Measurements from ENCODE around the gene IGFBPL1.

The IGFBPL1 gene

GRCh38 chr9:38395653-38396370, 28.4 kb downstream of the IGFBPL1 start:
- Histone ChIP-seq H3K27me3 (replicated peaks; ENCODE audit: insufficient read depth, low read length) (no peaks in the 10 kb centered on the region), H4K20me1 (ENCODE audit: insufficient read depth, low read length) (no peaks in the 10 kb centered on the region), H3F3A (ENCODE audit: insufficient read depth, low read length) (no peaks in the 10 kb centered on the region), H3K79me2 (ENCODE audit: low read length) (peaks cover 35% of the 10 kb centered on the region), H3K9me2 (replicated peaks; ENCODE audit: insufficient read depth, low read length) (no peaks in the 10 kb centered on the region), H3K4me3 (ENCODE audit: low read length) (no peak overlapping the region), H3K9me3 (replicated peaks; ENCODE audit: insufficient read depth, low read length) (no peaks in the 10 kb centered on the region), H3K4me2 (ENCODE audit: low read depth, low read length) (no peak overlapping the region), H3K27ac (ENCODE audit: low read length) (no peak overlapping the region), H3K9ac (ENCODE audit: low read length) (no peak overlapping the region), H2AFZ (ENCODE audit: low read length) (no peak overlapping the region), H3K36me3 (replicated peaks; ENCODE audit: insufficient read depth, low read length) (no peaks in the 10 kb centered on the region), H3K4me1 (ENCODE audit: low read length) (0 out of 2 replicates have a peak, but pooled peaks cover 3% of the 10 kb centered on the region)
- DNase-seq, result no peak
- TF ChIP-seq EZH2phosphoT487 (IDR thresholded peaks at IDR 0.05; ENCODE audit: low read length), result no peak
- TF ChIP-seq, protein P1, sequence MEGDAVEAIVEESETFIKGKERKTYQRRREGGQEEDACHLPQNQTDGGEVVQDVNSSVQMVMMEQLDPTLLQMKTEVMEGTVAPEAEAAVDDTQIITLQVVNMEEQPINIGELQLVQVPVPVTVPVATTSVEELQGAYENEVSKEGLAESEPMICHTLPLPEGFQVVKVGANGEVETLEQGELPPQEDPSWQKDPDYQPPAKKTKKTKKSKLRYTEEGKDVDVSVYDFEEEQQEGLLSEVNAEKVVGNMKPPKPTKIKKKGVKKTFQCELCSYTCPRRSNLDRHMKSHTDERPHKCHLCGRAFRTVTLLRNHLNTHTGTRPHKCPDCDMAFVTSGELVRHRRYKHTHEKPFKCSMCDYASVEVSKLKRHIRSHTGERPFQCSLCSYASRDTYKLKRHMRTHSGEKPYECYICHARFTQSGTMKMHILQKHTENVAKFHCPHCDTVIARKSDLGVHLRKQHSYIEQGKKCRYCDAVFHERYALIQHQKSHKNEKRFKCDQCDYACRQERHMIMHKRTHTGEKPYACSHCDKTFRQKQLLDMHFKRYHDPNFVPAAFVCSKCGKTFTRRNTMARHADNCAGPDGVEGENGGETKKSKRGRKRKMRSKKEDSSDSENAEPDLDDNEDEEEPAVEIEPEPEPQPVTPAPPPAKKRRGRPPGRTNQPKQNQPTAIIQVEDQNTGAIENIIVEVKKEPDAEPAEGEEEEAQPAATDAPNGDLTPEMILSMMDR (IDR thresholded peaks at IDR 0.05; ENCODE audit: low read length), result no peak
- no peak for TF ChIP-seq EZH2 (optimal IDR thresholded peaks at IDR 0.05; ENCODE audit: low read depth, low read length)

GRCh38 chr9:38394416-38394815, 29.8 kb downstream of the IGFBPL1 start:
- H2AFZ ChIP-seq (ENCODE audit: low read length), result no peak overlapping the region
- no peak overlapping the region for H3K9ac ChIP-seq (ENCODE audit: low read length)
- H3K4me1 ChIP-seq (ENCODE audit: low read length), result 0 out of 2 replicates have a peak, but pooled peaks cover 3% of the 10 kb centered on the region
- H3K27me3 ChIP-seq (replicated peaks; ENCODE audit: insufficient read depth, low read length), result no peaks in the 10 kb centered on the region
- no peaks in the 10 kb centered on the region for H3K9me3 ChIP-seq (replicated peaks; ENCODE audit: insufficient read depth, low read length)
- H3K4me2 ChIP-seq (ENCODE audit: low read depth, low read length), result no peak overlapping the region
- no peak overlapping the region for H3K27ac ChIP-seq (ENCODE audit: low read length)
- peaks cover 35% of the 10 kb centered on the region for H3K79me2 ChIP-seq (ENCODE audit: low read length)
- H3K9me2 ChIP-seq (replicated peaks; ENCODE audit: insufficient read depth, low read length), result no peaks in the 10 kb centered on the region
- H3K4me3 ChIP-seq (ENCODE audit: low read length), result no peak overlapping the region
- H3F3A ChIP-seq (ENCODE audit: insufficient read depth, low read length), result no peaks in the 10 kb centered on the region
- H4K20me1 ChIP-seq (ENCODE audit: insufficient read depth, low read length), result no peaks in the 10 kb centered on the region
- H3K36me3 ChIP-seq (replicated peaks; ENCODE audit: insufficient read depth, low read length), result no peaks in the 10 kb centered on the region
- no peak for DNase-seq
- TF ChIP-seq, protein P1 (IDR thresholded peaks at IDR 0.05; ENCODE audit: low read length), result no peak
- TF ChIP-seq EZH2phosphoT487 (IDR thresholded peaks at IDR 0.05; ENCODE audit: low read length) (no peak), EZH2 (optimal IDR thresholded peaks at IDR 0.05; ENCODE audit: low read depth, low read length) (no peak)

- no peak for TF ChIP-seq EZH2 (optimal IDR thresholded peaks at IDR 0.05; ENCODE audit: low read depth, low read length)
- TF ChIP-seq, protein P1 (IDR thresholded peaks at IDR 0.05; ENCODE audit: low read length), result no peak
- no peak for TF ChIP-seq EZH2phosphoT487 (IDR thresholded peaks at IDR 0.05; ENCODE audit: low read length)
- H3K9me2 ChIP-seq (replicated peaks; ENCODE audit: insufficient read depth, low read length), result no peaks in the 10 kb centered on the region
- peak overlapping the region; percentile 84 for H2AFZ ChIP-seq (ENCODE audit: low read length)
- H3K9me3 ChIP-seq (replicated peaks; ENCODE audit: insufficient read depth, low read length), result no peaks in the 10 kb centered on the region
- peak overlapping the region; percentile 78 for H3K4me2 ChIP-seq (ENCODE audit: low read depth, low read length)
- H3K4me1 ChIP-seq (ENCODE audit: low read length), result 0 out of 2 replicates have a peak, but pooled peaks cover 3% of the 10 kb centered on the region
- peaks cover 35% of the 10 kb centered on the region for H3K79me2 ChIP-seq (ENCODE audit: low read length)
- peak overlapping the region; percentile 1; the same call in 1 of the 2 replicates for H3K27ac ChIP-seq (ENCODE audit: low read length)
- no peaks in the 10 kb centered on the region for H3F3A ChIP-seq (ENCODE audit: insufficient read depth, low read length)
- no peaks in the 10 kb centered on the region for H3K27me3 ChIP-seq (replicated peaks; ENCODE audit: insufficient read depth, low read length)
- DNase-seq, result no peak
- H4K20me1 ChIP-seq (ENCODE audit: insufficient read depth, low read length), result no peaks in the 10 kb centered on the region
- no peaks in the 10 kb centered on the region for H3K36me3 ChIP-seq (replicated peaks; ENCODE audit: insufficient read depth, low read length)
- peak overlapping the region; percentile 79 for H3K9ac ChIP-seq (ENCODE audit: low read length)
- H3K4me3 ChIP-seq (ENCODE audit: low read length), result peak overlapping the region; percentile 83
Measured at GRCh38 chr9:38393128-38393796, 31.0 kb downstream of the IGFBPL1 start.

Measured in MM.1S (cell line).